Measurements from ENCODE around the gene ATP11B. TPM values are rescaled to one million over a fixed set of nuclear protein-coding genes. Genes with fewer than 3 reads are reported as not detected.
A peak's percentile ranks its signal among the peaks of the same experiment; 100 is the strongest.

Gene ATP11B
- total RNA-seq, 5 donors from 2014 or later (not counting 1 experiment from before 2014, with no cell fraction given): 90.7 to 139 (median 98.1) TPM

GRCh38 chr3:182837855-182838454, 44.7 kb downstream of the ATP11B start:
- POLR2A ChIA-PET: interaction anchor here (0.6 to 0.7 kb wide), 2 partner anchors 43 to 44 kb away, joined by 3 read pairs; no protein-coding TSS in a partner anchor
- Mint-ChIP-seq H3K4me3 (no peak overlapping the region), H3K9me3 (no peaks in the 10 kb centered on the region), H3K4me1 (peaks cover 3 to 7% (median 6%) of the 10 kb centered on the region in 3 donors), H3K27ac (no peak overlapping the region), H3K36me3 (peaks cover 52% of the 10 kb centered on the region), H3K27me3 (no peaks in the 10 kb centered on the region)
- ATAC-seq (replicated peaks in 1 of 4) (no peak), DNase-seq (peak in 1 of 35 experiments; percentile 46)
- Histone ChIP-seq H3K4me1 (ENCODE audit: control insufficient read depth in 1 of 2, extremely low read depth in 1 of 2, insufficient read depth in 2 of 2, low read length in 2 of 2) (no peaks in the 10 kb centered on the region), H3K27me3 (replicated peaks in 1 of 2; ENCODE audit: control insufficient read depth in 2 of 2, extremely low read depth in 1 of 2, insufficient read depth in 2 of 2, low read length in 1 of 2) (no peaks in the 10 kb centered on the region), H3K36me3 (ENCODE audit: control insufficient read depth in 2 of 2, extremely low read depth in 1 of 2, insufficient read depth in 1 of 2, low read length in 1 of 2) (peaks cover 0 to 53% of the 10 kb centered on the region in 2 donors), H3K9me3 (no peaks in the 10 kb centered on the region), H3K27ac (ENCODE audit: low read length) (no peak overlapping the region), H3K4me3 (ENCODE audit: control insufficient read depth in 1 of 2, extremely low read depth in 1 of 2, low read length in 1 of 2) (no peak overlapping the region)
- WGBS (ENCODE audit: insufficient coverage): no CpG with 5 or more reads among the region's 3 CpGs
- CTCF ChIA-PET: interaction anchor here (0.5 to 3.0 kb wide), 12 partner anchors 8 to 1886 kb away, joined by 3 to 71 read pairs (median 4); no protein-coding TSS in a partner anchor

- ChIA-PET POLR2A (no interaction called here), CTCF (no interaction called here)
- ATAC-seq (replicated peaks in 1 of 4): no peak
Measured at GRCh38 chr3:182843478-182843877, 50.2 kb downstream of the ATP11B start.

GRCh38 chr3:182848906-182849305, 55.6 kb downstream of the ATP11B start:
- peaks cover 4 to 66% of the 10 kb centered on the region in 2 donors for H3K36me3 ChIP-seq (ENCODE audit: control insufficient read depth in 2 of 2, extremely low read depth in 1 of 2, insufficient read depth in 1 of 2, low read length in 1 of 2)
- ATAC-seq (replicated peaks in 1 of 4): no peak
- H3K4me1 ChIP-seq (ENCODE audit: control insufficient read depth in 1 of 2, extremely low read depth in 1 of 2, insufficient read depth in 2 of 2, low read length in 2 of 2): no peaks in the 10 kb centered on the region
- no peaks in the 10 kb centered on the region for H3K9me3 Mint-ChIP-seq
- H3K4me3 ChIP-seq (ENCODE audit: control insufficient read depth in 1 of 2, extremely low read depth in 1 of 2, low read length in 1 of 2): no peak overlapping the region
- H3K4me1 Mint-ChIP-seq: no peaks in the 10 kb centered on the region
- H3K27ac ChIP-seq (ENCODE audit: low read length): no peak overlapping the region
- H3K9me3 ChIP-seq: peaks cover 3% of the 10 kb centered on the region
- no peak overlapping the region for H3K27ac Mint-ChIP-seq
- H3K27me3 ChIP-seq (replicated peaks in 1 of 2; ENCODE audit: control insufficient read depth in 2 of 2, extremely low read depth in 1 of 2, insufficient read depth in 2 of 2, low read length in 1 of 2): no peaks in the 10 kb centered on the region
- H3K27me3 Mint-ChIP-seq: no peaks in the 10 kb centered on the region
- peaks cover 67% of the 10 kb centered on the region for H3K36me3 Mint-ChIP-seq
- DNase-seq: no peak
- H3K4me3 Mint-ChIP-seq: no peak overlapping the region
- POLR2A ChIA-PET: no interaction called here
- CTCF ChIA-PET: interaction anchor here in 1 of 2 donors (0.5 kb wide), 1 partner anchor 1499 kb away, joined by 4 read pairs; no protein-coding TSS in a partner anchor

More at GRCh38 chr3:182843478-182843877, 50.2 kb downstream of the ATP11B start:
- Mint-ChIP-seq H3K4me1 (peaks cover 0 to 6% (median 2%) of the 10 kb centered on the region in 3 donors), H3K36me3 (peaks cover 67% of the 10 kb centered on the region), H3K27me3 (no peaks in the 10 kb centered on the region), H3K27ac (no peak overlapping the region), H3K9me3 (no peaks in the 10 kb centered on the region), H3K4me3 (no peak overlapping the region)
- Histone ChIP-seq H3K27me3 (replicated peaks in 1 of 2; ENCODE audit: control insufficient read depth in 2 of 2, extremely low read depth in 1 of 2, insufficient read depth in 2 of 2, low read length in 1 of 2) (no peaks in the 10 kb centered on the region), H3K4me1 (ENCODE audit: control insufficient read depth in 1 of 2, extremely low read depth in 1 of 2, insufficient read depth in 2 of 2, low read length in 2 of 2) (no peaks in the 10 kb centered on the region), H3K36me3 (ENCODE audit: control insufficient read depth in 2 of 2, extremely low read depth in 1 of 2, insufficient read depth in 1 of 2, low read length in 1 of 2) (peaks cover 4 to 51% of the 10 kb centered on the region in 2 donors), H3K9me3 (peaks cover 3% of the 10 kb centered on the region), H3K27ac (ENCODE audit: low read length) (no peak overlapping the region), H3K4me3 (ENCODE audit: control insufficient read depth in 1 of 2, extremely low read depth in 1 of 2, low read length in 1 of 2) (no peak overlapping the region)
- WGBS (ENCODE audit: insufficient coverage): 100% methylated on average over 2 of the region's 4 CpGs
- no peak for DNase-seq

- Mint-ChIP-seq H3K27me3 (no peaks in the 10 kb centered on the region), H3K4me3 (no peak overlapping the region), H3K27ac (peak overlapping the region; percentile 14 to 39), H3K36me3 (peaks cover 42% of the 10 kb centered on the region), H3K9me3 (no peaks in the 10 kb centered on the region), H3K4me1 (peaks cover 0 to 5% (median 2%) of the 10 kb centered on the region in 3 donors)
- Histone ChIP-seq H3K27ac (ENCODE audit: low read length) (no peak overlapping the region), H3K9me3 (no peaks in the 10 kb centered on the region), H3K27me3 (replicated peaks in 1 of 2; ENCODE audit: control insufficient read depth in 2 of 2, extremely low read depth in 1 of 2, insufficient read depth in 2 of 2, low read length in 1 of 2) (no peaks in the 10 kb centered on the region), H3K4me3 (ENCODE audit: control insufficient read depth in 1 of 2, extremely low read depth in 1 of 2, low read length in 1 of 2) (no peak overlapping the region), H3K4me1 (ENCODE audit: control insufficient read depth in 1 of 2, extremely low read depth in 1 of 2, insufficient read depth in 2 of 2, low read length in 2 of 2) (no peaks in the 10 kb centered on the region), H3K36me3 (ENCODE audit: control insufficient read depth in 2 of 2, extremely low read depth in 1 of 2, insufficient read depth in 1 of 2, low read length in 1 of 2) (peaks cover 3 to 35% of the 10 kb centered on the region in 2 donors)
- DNase-seq: no peak
- CTCF ChIA-PET: interaction anchor here (0.7 to 1.3 kb wide), 2 partner anchors 110 to 141 kb away, joined by 3 read pairs; no protein-coding TSS in a partner anchor
- no peak for ATAC-seq (replicated peaks in 1 of 4)
- POLR2A ChIA-PET: interaction anchor here in 1 of 2 donors (0.6 kb wide), 1 partner anchor 23 kb away, joined by 4 read pairs; no protein-coding TSS in a partner anchor
Measured at GRCh38 chr3:182855076-182855475, 61.8 kb downstream of the ATP11B start.

- H3K27ac Mint-ChIP-seq: no peak overlapping the region
- ChIA-PET POLR2A (no interaction called here), CTCF (no interaction called here)
- no peak overlapping the region for H3K4me3 Mint-ChIP-seq
- H3K9me3 Mint-ChIP-seq: no peaks in the 10 kb centered on the region
- no peak overlapping the region for H3K27ac ChIP-seq (ENCODE audit: low read length)
- ATAC-seq (replicated peaks in 1 of 4) (no peak), DNase-seq (no peak)
- no peak overlapping the region for H3K4me3 ChIP-seq (ENCODE audit: control insufficient read depth in 1 of 2, extremely low read depth in 1 of 2, low read length in 1 of 2)
- peaks cover 50% of the 10 kb centered on the region for H3K36me3 Mint-ChIP-seq
- WGBS (ENCODE audit: insufficient coverage): 100% methylated on average over 1 of the region's 1 CpG
- H3K27me3 ChIP-seq (replicated peaks in 1 of 2; ENCODE audit: control insufficient read depth in 2 of 2, extremely low read depth in 1 of 2, insufficient read depth in 2 of 2, low read length in 1 of 2): no peaks in the 10 kb centered on the region
- H3K27me3 Mint-ChIP-seq: no peaks in the 10 kb centered on the region
- H3K4me1 ChIP-seq (ENCODE audit: control insufficient read depth in 1 of 2, extremely low read depth in 1 of 2, insufficient read depth in 2 of 2, low read length in 2 of 2): peaks cover 0 to 2% of the 10 kb centered on the region in 2 experiments
- H3K9me3 ChIP-seq: no peaks in the 10 kb centered on the region
- peaks cover 3 to 31% of the 10 kb centered on the region in 2 donors for H3K36me3 ChIP-seq (ENCODE audit: control insufficient read depth in 2 of 2, extremely low read depth in 1 of 2, insufficient read depth in 1 of 2, low read length in 1 of 2)
- H3K4me1 Mint-ChIP-seq: peaks cover 4 to 7% (median 4%) of the 10 kb centered on the region in 3 donors
Measured at GRCh38 chr3:182861348-182861747, 68.0 kb downstream of the ATP11B start.

GRCh38 chr3:182862159-182862860, 69.0 kb downstream of the ATP11B start:
- POLR2A ChIA-PET: interaction anchor here (0.6 to 0.7 kb wide), 5 partner anchors 26 to 1909 kb away, joined by 3 read pairs; no protein-coding TSS in a partner anchor
- H3K4me1 Mint-ChIP-seq: peaks cover 4 to 7% (median 4%) of the 10 kb centered on the region in 3 donors
- H3K36me3 Mint-ChIP-seq: peaks cover 47% of the 10 kb centered on the region
- H3K27ac Mint-ChIP-seq: no peak overlapping the region
- Histone ChIP-seq H3K9me3 (no peaks in the 10 kb centered on the region), H3K27ac (ENCODE audit: low read length) (no peak overlapping the region), H3K36me3 (ENCODE audit: control insufficient read depth in 2 of 2, extremely low read depth in 1 of 2, insufficient read depth in 1 of 2, low read length in 1 of 2) (peaks cover 0 to 34% of the 10 kb centered on the region in 2 donors), H3K27me3 (replicated peaks in 1 of 2; ENCODE audit: control insufficient read depth in 2 of 2, extremely low read depth in 1 of 2, insufficient read depth in 2 of 2, low read length in 1 of 2) (no peaks in the 10 kb centered on the region), H3K4me1 (ENCODE audit: control insufficient read depth in 1 of 2, extremely low read depth in 1 of 2, insufficient read depth in 2 of 2, low read length in 2 of 2) (peaks cover 0 to 2% of the 10 kb centered on the region in 2 experiments), H3K4me3 (ENCODE audit: control insufficient read depth in 1 of 2, extremely low read depth in 1 of 2, low read length in 1 of 2) (no peak overlapping the region)
- DNase-seq (no peak), ATAC-seq (replicated peaks in 1 of 4) (no peak)
- H3K4me3 Mint-ChIP-seq: no peak overlapping the region
- WGBS (ENCODE audit: insufficient coverage): no CpG with 5 or more reads among the region's 3 CpGs
- CTCF ChIA-PET: interaction anchor here in 1 of 2 donors (0.5 to 0.6 kb wide), 2 partner anchors 1513 to 1938 kb away, joined by 3 to 4 read pairs; no protein-coding TSS in a partner anchor
- H3K27me3 Mint-ChIP-seq: no peaks in the 10 kb centered on the region
- H3K9me3 Mint-ChIP-seq: no peaks in the 10 kb centered on the region
